ENCODE measurements around the gene SBF2.

The SBF2 gene

DNA sequence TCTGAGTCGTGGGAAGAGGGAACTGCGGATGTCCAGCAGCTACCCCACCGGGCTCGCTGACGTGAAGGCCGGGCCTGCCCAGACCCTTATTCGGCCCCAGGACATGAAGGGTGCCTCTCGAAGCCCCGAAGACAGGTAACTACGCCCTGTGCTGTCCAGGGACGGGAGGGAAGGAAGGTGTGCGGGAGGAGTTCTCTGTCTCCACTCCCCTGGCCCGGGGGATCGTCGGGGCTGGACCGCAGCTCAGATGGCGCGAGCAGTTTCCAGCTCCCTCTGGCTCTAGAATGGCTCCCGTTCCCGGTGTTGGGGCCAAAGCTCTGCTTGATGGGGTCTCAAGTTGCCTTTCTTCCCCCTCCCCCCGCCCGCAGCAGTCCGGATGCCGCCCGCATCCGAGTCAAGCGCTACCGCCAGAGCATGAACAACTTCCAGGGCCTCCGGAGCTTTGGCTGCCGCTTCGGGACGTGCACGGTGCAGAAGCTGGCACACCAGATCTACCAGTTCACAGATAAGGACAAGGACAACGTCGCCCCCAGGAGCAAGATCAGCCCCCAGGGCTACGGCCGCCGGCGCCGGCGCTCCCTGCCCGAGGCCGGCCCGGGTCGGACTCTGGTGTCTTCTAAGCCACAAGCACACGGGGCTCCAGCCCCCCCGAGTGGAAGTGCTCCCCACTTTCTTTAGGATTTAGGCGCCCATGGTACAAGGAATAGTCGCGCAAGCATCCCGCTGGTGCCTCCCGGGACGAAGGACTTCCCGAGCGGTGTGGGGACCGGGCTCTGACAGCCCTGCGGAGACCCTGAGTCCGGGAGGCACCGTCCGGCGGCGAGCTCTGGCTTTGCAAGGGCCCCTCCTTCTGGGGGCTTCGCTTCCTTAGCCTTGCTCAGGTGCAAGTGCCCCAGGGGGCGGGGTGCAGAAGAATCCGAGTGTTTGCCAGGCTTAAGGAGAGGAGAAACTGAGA, 12.2 kb upstream of the SBF2 start:
- TF ChIP-seq POLR2AphosphoS5 (IDR thresholded peaks at IDR 0.05; ENCODE audit: low read depth, low read length), result no peak
- TF ChIP-seq, protein P1, sequence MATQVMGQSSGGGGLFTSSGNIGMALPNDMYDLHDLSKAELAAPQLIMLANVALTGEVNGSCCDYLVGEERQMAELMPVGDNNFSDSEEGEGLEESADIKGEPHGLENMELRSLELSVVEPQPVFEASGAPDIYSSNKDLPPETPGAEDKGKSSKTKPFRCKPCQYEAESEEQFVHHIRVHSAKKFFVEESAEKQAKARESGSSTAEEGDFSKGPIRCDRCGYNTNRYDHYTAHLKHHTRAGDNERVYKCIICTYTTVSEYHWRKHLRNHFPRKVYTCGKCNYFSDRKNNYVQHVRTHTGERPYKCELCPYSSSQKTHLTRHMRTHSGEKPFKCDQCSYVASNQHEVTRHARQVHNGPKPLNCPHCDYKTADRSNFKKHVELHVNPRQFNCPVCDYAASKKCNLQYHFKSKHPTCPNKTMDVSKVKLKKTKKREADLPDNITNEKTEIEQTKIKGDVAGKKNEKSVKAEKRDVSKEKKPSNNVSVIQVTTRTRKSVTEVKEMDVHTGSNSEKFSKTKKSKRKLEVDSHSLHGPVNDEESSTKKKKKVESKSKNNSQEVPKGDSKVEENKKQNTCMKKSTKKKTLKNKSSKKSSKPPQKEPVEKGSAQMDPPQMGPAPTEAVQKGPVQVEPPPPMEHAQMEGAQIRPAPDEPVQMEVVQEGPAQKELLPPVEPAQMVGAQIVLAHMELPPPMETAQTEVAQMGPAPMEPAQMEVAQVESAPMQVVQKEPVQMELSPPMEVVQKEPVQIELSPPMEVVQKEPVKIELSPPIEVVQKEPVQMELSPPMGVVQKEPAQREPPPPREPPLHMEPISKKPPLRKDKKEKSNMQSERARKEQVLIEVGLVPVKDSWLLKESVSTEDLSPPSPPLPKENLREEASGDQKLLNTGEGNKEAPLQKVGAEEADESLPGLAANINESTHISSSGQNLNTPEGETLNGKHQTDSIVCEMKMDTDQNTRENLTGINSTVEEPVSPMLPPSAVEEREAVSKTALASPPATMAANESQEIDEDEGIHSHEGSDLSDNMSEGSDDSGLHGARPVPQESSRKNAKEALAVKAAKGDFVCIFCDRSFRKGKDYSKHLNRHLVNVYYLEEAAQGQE (IDR thresholded peaks at IDR 0.05; ENCODE audit: insufficient read depth in 1 of 2, low read depth in 2 of 2, low read length in 2 of 2), result no peak
- TF ChIP-seq TAF1 (IDR thresholded peaks at IDR 0.05; ENCODE audit: borderline replicate concordance, insufficient read depth, low read length), result no peak

DNA sequence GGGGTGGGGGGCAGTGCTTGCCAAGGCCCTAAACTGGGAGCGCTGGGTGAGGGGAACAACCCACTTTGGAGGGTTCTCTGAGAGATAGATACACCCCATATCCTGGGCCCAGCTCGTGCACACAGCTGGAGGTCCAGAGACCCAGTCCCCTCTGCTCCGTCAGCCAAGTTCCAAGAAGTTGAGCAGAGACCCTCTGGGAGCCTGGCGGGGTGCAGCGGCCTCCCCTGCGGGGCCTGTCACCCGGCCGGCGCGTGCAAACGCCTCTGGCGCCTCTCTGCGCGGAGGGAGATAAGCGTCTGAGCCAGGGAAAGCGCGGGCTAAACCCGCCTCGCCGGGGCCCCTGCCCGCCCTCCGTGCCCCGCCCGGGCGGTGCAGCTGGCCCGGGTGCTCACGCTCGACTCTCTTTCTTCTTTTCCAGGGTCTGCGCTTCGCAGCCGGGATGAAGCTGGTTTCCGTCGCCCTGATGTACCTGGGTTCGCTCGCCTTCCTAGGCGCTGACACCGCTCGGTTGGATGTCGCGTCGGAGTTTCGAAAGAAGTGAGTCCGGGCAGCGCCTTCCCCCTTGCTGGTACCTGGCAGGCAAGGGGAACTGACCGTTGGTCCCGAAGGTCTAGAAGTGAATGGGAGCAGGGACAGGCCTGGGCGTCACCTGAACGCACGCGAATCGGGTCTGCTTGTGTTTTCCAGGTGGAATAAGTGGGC, 11.4 kb upstream of the SBF2 start:
- no peak for TF ChIP-seq POLR2AphosphoS5 (IDR thresholded peaks at IDR 0.05; ENCODE audit: low read depth, low read length)
- TF ChIP-seq, protein P1 (IDR thresholded peaks at IDR 0.05; ENCODE audit: insufficient read depth in 1 of 2, low read depth in 2 of 2, low read length in 2 of 2), result no peak
- no peak for TF ChIP-seq FOXP2 (optimal IDR thresholded peaks at IDR 0.05; ENCODE audit: borderline replicate concordance, extremely low read depth, extremely low read length, insufficient read depth)
- TF ChIP-seq SIN3A (IDR thresholded peaks at IDR 0.05; ENCODE audit: borderline replicate concordance, insufficient read depth, low read length), result no peak
- TF ChIP-seq TAF1 (IDR thresholded peaks at IDR 0.05; ENCODE audit: borderline replicate concordance, insufficient read depth, low read length), result no peak

DNA sequence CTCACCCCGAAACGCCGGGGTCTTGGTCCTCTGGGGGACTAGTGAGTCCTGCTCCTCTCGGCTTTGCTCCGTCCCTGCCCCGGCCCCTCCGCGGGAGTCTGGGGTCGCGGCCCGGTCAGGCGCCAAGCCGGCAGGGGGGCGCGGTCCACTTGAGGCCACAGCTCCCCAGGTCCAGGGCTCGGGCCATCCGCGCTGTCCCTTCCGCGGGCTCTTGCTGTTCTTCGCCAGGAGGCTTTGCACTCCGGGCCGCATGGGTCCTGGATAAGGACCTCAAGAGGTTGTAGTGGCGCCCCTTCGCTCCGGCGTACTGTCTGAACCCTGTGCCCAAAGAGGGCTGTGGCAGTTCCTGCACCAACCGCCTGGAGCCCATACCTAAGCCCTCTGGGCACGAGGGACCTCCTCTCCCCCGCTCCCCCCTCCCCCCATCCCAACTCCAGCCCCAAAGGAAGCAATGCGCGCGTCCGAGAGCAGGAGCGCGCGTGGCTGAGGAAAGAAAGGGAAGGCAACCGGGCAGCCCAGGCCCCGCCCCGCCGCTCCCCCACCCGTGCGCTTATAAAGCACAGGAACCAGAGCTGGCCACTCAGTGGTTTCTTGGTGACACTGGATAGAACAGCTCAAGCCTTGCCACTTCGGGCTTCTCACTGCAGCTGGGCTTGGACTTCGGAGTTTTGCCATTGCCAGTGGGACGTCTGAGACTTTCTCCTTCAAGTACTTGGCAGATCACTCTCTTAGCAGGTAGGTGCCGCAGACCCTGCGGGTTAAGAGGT, 10.7 kb upstream of the SBF2 start, which contains the start of gene ADM:
Gene ADM, plus strand, starts transcription at position 579 of the 767 bp plus-strand sequence. CDS start 628 bp downstream, outside the sequence.
- TF ChIP-seq SIN3A (IDR thresholded peaks at IDR 0.05; ENCODE audit: borderline replicate concordance, insufficient read depth, low read length) (0 out of 2 replicates have a peak, but pooled peaks have one; percentile 15), TAF1 (IDR thresholded peaks at IDR 0.05; ENCODE audit: borderline replicate concordance, insufficient read depth, low read length) (peak; percentile 81; the same call in 1 of the 2 replicates), POLR2AphosphoS5 (IDR thresholded peaks at IDR 0.05; ENCODE audit: low read depth, low read length) (peak; percentile 85)
- TF ChIP-seq, protein P1 (IDR thresholded peaks at IDR 0.05; ENCODE audit: insufficient read depth in 1 of 2, low read depth in 2 of 2, low read length in 2 of 2), result no peak

DNA sequence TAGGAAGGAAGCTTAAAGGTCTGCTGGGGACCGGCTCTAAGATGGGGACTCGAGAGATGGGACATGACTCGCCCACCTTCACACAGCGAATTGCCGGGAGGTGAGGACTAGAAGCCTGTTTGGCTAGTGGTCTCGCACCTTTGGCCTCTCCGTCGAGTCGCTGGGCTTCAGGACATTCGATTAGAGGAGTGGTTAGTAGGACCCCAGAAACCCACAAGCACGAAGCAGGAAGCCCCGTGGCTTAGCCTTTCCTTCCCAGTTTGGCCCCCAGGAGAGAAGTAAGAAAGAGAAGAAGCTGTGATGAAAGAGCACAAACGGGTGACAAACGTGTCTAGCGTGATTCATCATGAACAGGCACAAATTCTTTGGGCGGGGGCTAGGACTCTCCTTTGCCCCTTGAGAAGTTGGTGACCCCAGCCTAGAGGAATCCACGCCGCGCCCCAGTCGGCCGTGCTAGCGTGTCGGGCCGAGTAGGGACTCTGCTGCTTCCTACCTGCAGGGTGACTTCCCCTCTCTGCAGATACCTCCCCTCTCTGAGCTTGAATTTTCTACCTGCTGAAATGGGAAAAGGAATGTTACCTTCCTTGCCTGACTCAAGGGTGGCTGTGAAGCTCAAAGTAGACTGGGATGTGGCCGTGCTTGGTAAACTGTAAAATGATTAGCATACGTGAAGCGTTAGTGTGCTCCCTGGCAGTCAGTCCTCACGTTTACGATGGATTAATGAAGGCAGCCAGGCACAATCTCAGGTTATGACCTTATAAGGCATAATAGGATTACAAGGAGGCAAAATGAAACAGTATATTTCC, 9.7 kb upstream of the SBF2 start:
- no peak for TF ChIP-seq FOXP2 (optimal IDR thresholded peaks at IDR 0.05; ENCODE audit: borderline replicate concordance, extremely low read depth, extremely low read length, insufficient read depth)

All from PFSK-1 (cell line).